HUES48 (cell line): Measurements from ENCODE around the gene TRIM36.

Experiments
- H3K27ac ChIP-seq: one replicate; pipeline ENCODE4 v1.7.0; 2013; ENCODE audit warnings: low read depth, low read length, inconsistent platforms
- H3K27me3 ChIP-seq: 2 replicates; pipeline ENCODE4 v1.6.1; 2013; ENCODE audit warnings: mild to moderate bottlenecking, low read length; ENCODE audit not compliant: control insufficient read depth, insufficient read depth
- H3K36me3 ChIP-seq: 2 replicates; pipeline ENCODE4 v1.6.1; 2013; ENCODE audit warnings: low read length; ENCODE audit not compliant: control insufficient read depth, insufficient read depth
- H3K4me1 ChIP-seq: 2 replicates; pipeline ENCODE4 v1.6.1; 2013; ENCODE audit warnings: mild to moderate bottlenecking, low read length; ENCODE audit not compliant: control insufficient read depth, insufficient read depth
- H3K4me3 ChIP-seq: 2 replicates; pipeline ENCODE4 v1.5.1; 2013; ENCODE audit warnings: mild to moderate bottlenecking, low read depth, low read length
- H3K9ac ChIP-seq: 2 replicates; pipeline ENCODE4 v1.6.1; 2013; ENCODE audit warnings: mild to moderate bottlenecking, low read depth, low read length, moderate library complexity
- H3K9me3 ChIP-seq: 2 replicates; pipeline ENCODE4 v1.6.1; 2013; ENCODE audit warnings: low read length; ENCODE audit not compliant: control insufficient read depth, insufficient read depth

The TRIM36 gene

GRCh38 chr5:115166744-115167393 lies 2.8 kb downstream of the TRIM36 start:
- Histone ChIP-seq H3K9me3 (peaks cover 28% of the 10 kb centered on the region), H3K27me3 (peaks cover 20% of the 10 kb centered on the region), H3K4me1 (peaks cover 5% of the 10 kb centered on the region; the same call in 1 of the 2 replicates), H3K36me3 (0 out of 2 replicates have a peak, but pooled peaks cover 3% of the 10 kb centered on the region), H3K9ac (no peak overlapping the region), H3K27ac (no peak overlapping the region), H3K4me3 (no peak overlapping the region)

- Histone ChIP-seq H3K27ac (no peak overlapping the region), H3K4me1 (peaks cover under 1% of the 10 kb centered on the region; the same call in 1 of the 2 replicates), H3K9ac (no peak overlapping the region), H3K9me3 (peaks cover 28% of the 10 kb centered on the region), H3K36me3 (0 out of 2 replicates have a peak, but pooled peaks cover 3% of the 10 kb centered on the region), H3K27me3 (peaks cover 9% of the 10 kb centered on the region), H3K4me3 (no peak overlapping the region)
Observed at GRCh38 chr5:115165790-115166189, 3.9 kb downstream of the TRIM36 start.

- peaks cover 14% of the 10 kb centered on the region for H3K9me3 ChIP-seq
- no peaks in the 10 kb centered on the region for H3K27me3 ChIP-seq
- H3K36me3 ChIP-seq = 0 out of 2 replicates have a peak, but pooled peaks cover 3% of the 10 kb centered on the region
Observed at GRCh38 chr5:115160975-115161475, 8.7 kb downstream of the TRIM36 start.

GRCh38 chr5:115151208-115151805 lies 18.4 kb downstream of the TRIM36 start:
- H3K36me3 ChIP-seq = peaks cover 4% of the 10 kb centered on the region; the same call in 1 of the 2 replicates
- H3K27me3 ChIP-seq = no peaks in the 10 kb centered on the region
- no peaks in the 10 kb centered on the region for H3K9me3 ChIP-seq
- H3K9ac ChIP-seq = no peak overlapping the region
- H3K4me1 ChIP-seq = peaks cover 9% of the 10 kb centered on the region; the same call in 1 of the 2 replicates
- H3K27ac ChIP-seq = no peak overlapping the region
- no peak overlapping the region for H3K4me3 ChIP-seq

More at GRCh38 chr5:115160975-115161475, 8.7 kb downstream of the TRIM36 start:
- H3K4me1 ChIP-seq = no peaks in the 10 kb centered on the region
- H3K27ac ChIP-seq = no peak overlapping the region
- no peak overlapping the region for H3K9ac ChIP-seq
- H3K4me3 ChIP-seq = no peak overlapping the region

- Histone ChIP-seq H3K9me3 (no peaks in the 10 kb centered on the region), H3K4me1 (peaks cover 9% of the 10 kb centered on the region; the same call in 1 of the 2 replicates), H3K9ac (no peak overlapping the region), H3K27ac (no peak overlapping the region), H3K27me3 (no peaks in the 10 kb centered on the region), H3K36me3 (peaks cover 4% of the 10 kb centered on the region; the same call in 1 of the 2 replicates), H3K4me3 (no peak overlapping the region)
Observed at GRCh38 chr5:115150512-115150911, 19.2 kb downstream of the TRIM36 start.

GRCh38 chr5:115147052-115147451 lies 22.7 kb downstream of the TRIM36 start:
- Histone ChIP-seq H3K4me1 (peaks cover 9% of the 10 kb centered on the region; the same call in 1 of the 2 replicates), H3K36me3 (peaks cover 4% of the 10 kb centered on the region; the same call in 1 of the 2 replicates), H3K27me3 (no peaks in the 10 kb centered on the region), H3K9me3 (no peaks in the 10 kb centered on the region), H3K4me3 (no peak overlapping the region), H3K27ac (no peak overlapping the region), H3K9ac (no peak overlapping the region)

GRCh38 chr5:115136294-115136693 lies 33.4 kb downstream of the TRIM36 start:
- Histone ChIP-seq H3K27ac (no peak overlapping the region), H3K9me3 (no peaks in the 10 kb centered on the region), H3K27me3 (no peaks in the 10 kb centered on the region), H3K4me1 (no peaks in the 10 kb centered on the region), H3K9ac (no peak overlapping the region), H3K36me3 (peaks cover 14% of the 10 kb centered on the region; the same call in 1 of the 2 replicates), H3K4me3 (no peak overlapping the region)

GRCh38 chr5:115132465-115132864 lies 37.2 kb downstream of the TRIM36 start:
- Histone ChIP-seq H3K4me1 (no peaks in the 10 kb centered on the region), H3K27me3 (no peaks in the 10 kb centered on the region), H3K36me3 (peaks cover 22% of the 10 kb centered on the region; the same call in 1 of the 2 replicates)

GRCh38 chr5:115126303-115126702 lies 43.4 kb downstream of the TRIM36 start:
- no peaks in the 10 kb centered on the region for H3K4me1 ChIP-seq
- no peak overlapping the region for H3K27ac ChIP-seq
- H3K9ac ChIP-seq = no peak overlapping the region
- H3K36me3 ChIP-seq = peaks cover 8% of the 10 kb centered on the region; the same call in 1 of the 2 replicates
- no peaks in the 10 kb centered on the region for H3K27me3 ChIP-seq
- no peak overlapping the region for H3K4me3 ChIP-seq
- no peaks in the 10 kb centered on the region for H3K9me3 ChIP-seq

More at GRCh38 chr5:115132465-115132864, 37.2 kb downstream of the TRIM36 start:
- Histone ChIP-seq H3K4me3 (no peak overlapping the region), H3K9ac (no peak overlapping the region), H3K27ac (no peak overlapping the region), H3K9me3 (no peaks in the 10 kb centered on the region)

- no peaks in the 10 kb centered on the region for H3K9me3 ChIP-seq
- H3K27ac ChIP-seq = no peak overlapping the region
- no peak overlapping the region for H3K4me3 ChIP-seq
- H3K9ac ChIP-seq = no peak overlapping the region
- H3K27me3 ChIP-seq = no peaks in the 10 kb centered on the region
- no peaks in the 10 kb centered on the region for H3K4me1 ChIP-seq
- 0 out of 2 replicates have a peak, but pooled peaks cover 5% of the 10 kb centered on the region for H3K36me3 ChIP-seq
Observed at GRCh38 chr5:115124741-115125140, 45.0 kb downstream of the TRIM36 start.

- no peak overlapping the region for H3K4me3 ChIP-seq
- H3K36me3 ChIP-seq = no peaks in the 10 kb centered on the region
- H3K4me1 ChIP-seq = no peaks in the 10 kb centered on the region
- no peaks in the 10 kb centered on the region for H3K27me3 ChIP-seq
- no peak overlapping the region for H3K9ac ChIP-seq
- no peak overlapping the region for H3K27ac ChIP-seq
- H3K9me3 ChIP-seq = no peaks in the 10 kb centered on the region
Observed at GRCh38 chr5:115116001-115116400, 53.7 kb downstream of the TRIM36 start.
